GM13977 (cell line): ENCODE results near the gene MLLT3.

ENCODE experiments used
- DNase-seq: peaks from one replicate; pipeline ENCODE4 v3.0.0; 2012; ENCODE audit warnings: low spot score
- CTCF ChIP-seq: IDR thresholded peaks from 2 replicates; pipeline ENCODE4 v1.5.1; 2012; ENCODE audit warnings: mild to moderate bottlenecking, control low read depth; ENCODE audit not compliant: insufficient read depth; ENCODE audit errors: extremely low read depth, missing control alignments
- in situ Hi-C: fragments of 300-500 bp; cut with MboI; formaldehyde crosslinking; loops from one replicate; pipeline ENCODE4 v1.12.0; 2022; ENCODE audit warnings: low sequenced_read_pairs, low pct_unique_long_range_greater_than_20kb, mixed read lengths, inconsistent platforms; ENCODE audit not compliant: unreplicated experiment

MLLT3 gene

GRCh38 chr9:20614602-20615216, 7.6 kb downstream of the MLLT3 start:
- DNase-seq, result no peak
- TF ChIP-seq CTCF, result no peak
- in situ Hi-C loops, result loop anchor here (10.0 kb wide), 1 partner anchor 50 kb away; no protein-coding TSS in a partner anchor

GRCh38 chr9:20611691-20612287, 10.5 kb downstream of the MLLT3 start:
- no peak for DNase-seq
- in situ Hi-C loops, result loop anchor here (10.0 kb wide), 1 partner anchor 47 kb away; no protein-coding TSS in a partner anchor
- TF ChIP-seq CTCF, result no peak

GRCh38 chr9:20610591-20610990, 11.7 kb downstream of the MLLT3 start:
- in situ Hi-C loops, result loop anchor here (10.0 kb wide), 1 partner anchor 46 kb away; no protein-coding TSS in a partner anchor
- no peak for TF ChIP-seq CTCF
- DNase-seq, result no peak

GRCh38 chr9:20608582-20608981, 13.7 kb downstream of the MLLT3 start:
- DNase-seq, result no peak
- TF ChIP-seq CTCF, result no peak
- in situ Hi-C loops, result no loop called here

GRCh38 chr9:20606652-20607051, 15.6 kb downstream of the MLLT3 start:
- TF ChIP-seq CTCF, result no peak
- in situ Hi-C loops, result no loop called here
- DNase-seq, result no peak

GRCh38 chr9:20604562-20604961, 17.7 kb downstream of the MLLT3 start:
- TF ChIP-seq CTCF, result no peak
- DNase-seq, result no peak
- in situ Hi-C loops, result no loop called here
